Hepatocyte (in vitro differentiated cells): ENCODE results near the gene MBD4.

Experiments
- CTCF ChIP-seq: fragments of 200-600 bp; sonication (generic); IDR thresholded peaks from 2 replicates; pipeline ENCODE4 v1.5.1; 2016; ENCODE audit warnings: antibody characterized with exemption, mild to moderate bottlenecking; ENCODE audit not compliant: poor library complexity
- EZH2 ChIP-seq: fragments of 200-600 bp; sonication (generic); IDR thresholded peaks from 2 replicates; pipeline ENCODE4 v1.6.1; 2016; ENCODE audit warnings: antibody characterized with exemption, mild to moderate bottlenecking, borderline replicate concordance

- TF ChIP-seq CTCF: no peak
- no peak for TF ChIP-seq EZH2
These were observed 44.1 kb upstream of the MBD4 start for GRCh38 chr3:129483870-129484269.
